ENCODE measurements around the gene DOCK10. TPM values are rescaled to one million over a fixed set of nuclear protein-coding genes. Genes with fewer than 3 reads are reported as not detected.

The DOCK10 gene
- polyA plus RNA-seq, 1 donor (not counting 4 experiments of a cell fraction or from before 2014, with no cell fraction given): 2.5 TPM

DNA sequence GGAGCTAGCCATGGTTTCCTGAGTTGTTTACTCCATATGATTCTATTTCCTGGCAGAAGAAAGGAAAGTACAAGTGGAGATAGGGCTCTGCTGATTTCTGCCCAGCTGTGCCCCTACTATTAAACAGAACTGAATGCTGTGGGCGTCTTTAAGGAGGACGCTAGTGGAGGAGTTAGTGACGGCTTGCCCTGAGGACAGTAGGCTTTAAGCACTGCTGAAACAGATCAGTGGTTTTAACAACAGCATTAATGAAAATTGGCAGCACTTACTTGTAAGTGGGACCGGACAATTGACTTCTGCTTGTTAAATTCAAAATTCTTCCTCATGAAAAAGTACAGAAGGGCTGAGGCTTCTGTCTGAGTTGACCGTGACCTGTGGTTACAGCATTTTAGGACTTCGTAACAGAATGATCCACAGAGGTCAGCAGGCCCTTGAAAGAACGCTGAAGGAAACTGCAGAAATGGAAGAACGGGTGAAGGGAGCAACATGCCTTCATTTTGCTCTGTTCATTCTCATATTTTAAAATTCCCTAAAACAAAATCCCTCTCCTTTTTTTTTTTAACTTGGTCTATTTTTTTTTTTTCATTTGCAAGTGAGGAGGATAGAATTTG, 245.5 kb downstream of the DOCK10 start:
- Histone ChIP-seq H4K20me1 (ENCODE audit: control insufficient read depth, extremely low read depth, insufficient read depth, low read length) (no peaks in the 10 kb centered on the region), H3K36me3 (ENCODE audit: control insufficient read depth in 2 of 2, extremely low read depth in 1 of 2, insufficient read depth in 2 of 2, low read length in 2 of 2) (no peaks in the 10 kb centered on the region), H3K27ac (ENCODE audit: control insufficient read depth, insufficient read depth, low read length) (no peak overlapping the region), H3K9me1 (ENCODE audit: control insufficient read depth, extremely low read depth, insufficient read depth, low read length) (no peaks in the 10 kb centered on the region), H3K9me3 (ENCODE audit: control insufficient read depth, low read depth, low read length) (no peaks in the 10 kb centered on the region), H3K9ac (ENCODE audit: control insufficient read depth, extremely low read depth, insufficient read depth, low read length) (no peak overlapping the region), H2AFZ (ENCODE audit: control insufficient read depth, low read length) (no peak overlapping the region), H3K4me3 (ENCODE audit: control insufficient read depth in 2 of 3, extremely low read depth in 1 of 3, insufficient read depth in 2 of 3, low read depth in 1 of 3, low read length in 3 of 3) (no peak overlapping the region), H3K79me2 (ENCODE audit: control insufficient read depth, insufficient read depth, low read length) (no peaks in the 10 kb centered on the region), H3K4me1 (ENCODE audit: control insufficient read depth, extremely low read depth, insufficient read depth, low read length) (no peaks in the 10 kb centered on the region), H3K27me3 (ENCODE audit: control insufficient read depth, extremely low read depth, insufficient read depth, low read length) (no peaks in the 10 kb centered on the region), H3K4me2 (ENCODE audit: control insufficient read depth, extremely low read depth, insufficient read depth, low read depth, low read length) (no peak overlapping the region)
- dilution Hi-C loops (cut with MboI; ENCODE audit: extremely low pct_ligation_motif_present, low sequenced_read_pairs): no loop called here
- TF ChIP-seq EZH2 (IDR thresholded peaks at IDR 0.05; ENCODE audit: low read length): no peak
- TF ChIP-seq, protein P1, sequence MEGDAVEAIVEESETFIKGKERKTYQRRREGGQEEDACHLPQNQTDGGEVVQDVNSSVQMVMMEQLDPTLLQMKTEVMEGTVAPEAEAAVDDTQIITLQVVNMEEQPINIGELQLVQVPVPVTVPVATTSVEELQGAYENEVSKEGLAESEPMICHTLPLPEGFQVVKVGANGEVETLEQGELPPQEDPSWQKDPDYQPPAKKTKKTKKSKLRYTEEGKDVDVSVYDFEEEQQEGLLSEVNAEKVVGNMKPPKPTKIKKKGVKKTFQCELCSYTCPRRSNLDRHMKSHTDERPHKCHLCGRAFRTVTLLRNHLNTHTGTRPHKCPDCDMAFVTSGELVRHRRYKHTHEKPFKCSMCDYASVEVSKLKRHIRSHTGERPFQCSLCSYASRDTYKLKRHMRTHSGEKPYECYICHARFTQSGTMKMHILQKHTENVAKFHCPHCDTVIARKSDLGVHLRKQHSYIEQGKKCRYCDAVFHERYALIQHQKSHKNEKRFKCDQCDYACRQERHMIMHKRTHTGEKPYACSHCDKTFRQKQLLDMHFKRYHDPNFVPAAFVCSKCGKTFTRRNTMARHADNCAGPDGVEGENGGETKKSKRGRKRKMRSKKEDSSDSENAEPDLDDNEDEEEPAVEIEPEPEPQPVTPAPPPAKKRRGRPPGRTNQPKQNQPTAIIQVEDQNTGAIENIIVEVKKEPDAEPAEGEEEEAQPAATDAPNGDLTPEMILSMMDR (optimal IDR thresholded peaks at IDR 0.05 in 1 of 3, IDR thresholded peaks at IDR 0.05 in 1 of 3, conservative IDR thresholded peaks at IDR 0.05 in 1 of 3; ENCODE audit: extremely low read depth in 1 of 3, insufficient read depth in 2 of 3, low read length in 3 of 3): no peak
- no peak for DNase-seq (ENCODE audit: low read depth, low spot score)
- FAIRE-seq: no peak

DNA sequence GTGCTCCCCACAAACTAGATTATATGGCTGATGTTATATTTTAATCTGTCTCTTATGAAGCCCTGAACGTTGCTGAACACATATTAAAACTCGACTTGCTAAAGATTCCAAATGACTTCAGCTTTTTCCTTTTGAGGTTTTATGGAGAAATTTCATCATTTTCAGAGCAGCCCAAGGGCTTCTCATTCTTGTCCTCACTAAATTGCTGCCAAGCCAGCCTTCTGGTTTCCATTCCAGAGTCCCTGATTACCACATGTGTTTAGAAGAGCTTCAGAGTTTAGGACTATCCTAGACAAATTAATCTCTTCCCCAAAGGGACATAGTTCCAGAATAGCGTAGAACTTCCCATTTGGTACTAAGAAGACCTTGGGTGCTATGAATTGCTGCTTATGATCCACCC, 248.3 kb downstream of the DOCK10 start:
- Histone ChIP-seq H3K4me3 (ENCODE audit: control insufficient read depth in 2 of 3, extremely low read depth in 1 of 3, insufficient read depth in 2 of 3, low read depth in 1 of 3, low read length in 3 of 3) (no peak overlapping the region), H2AFZ (ENCODE audit: control insufficient read depth, low read length) (no peak overlapping the region), H3K9ac (ENCODE audit: control insufficient read depth, extremely low read depth, insufficient read depth, low read length) (no peak overlapping the region), H3K27me3 (ENCODE audit: control insufficient read depth, extremely low read depth, insufficient read depth, low read length) (no peaks in the 10 kb centered on the region), H3K36me3 (ENCODE audit: control insufficient read depth in 2 of 2, extremely low read depth in 1 of 2, insufficient read depth in 2 of 2, low read length in 2 of 2) (no peaks in the 10 kb centered on the region), H3K27ac (ENCODE audit: control insufficient read depth, insufficient read depth, low read length) (no peak overlapping the region), H3K4me2 (ENCODE audit: control insufficient read depth, extremely low read depth, insufficient read depth, low read depth, low read length) (no peak overlapping the region), H3K9me1 (ENCODE audit: control insufficient read depth, extremely low read depth, insufficient read depth, low read length) (no peaks in the 10 kb centered on the region), H3K4me1 (ENCODE audit: control insufficient read depth, extremely low read depth, insufficient read depth, low read length) (no peaks in the 10 kb centered on the region), H3K79me2 (ENCODE audit: control insufficient read depth, insufficient read depth, low read length) (no peaks in the 10 kb centered on the region), H3K9me3 (ENCODE audit: control insufficient read depth, low read depth, low read length) (no peaks in the 10 kb centered on the region), H4K20me1 (ENCODE audit: control insufficient read depth, extremely low read depth, insufficient read depth, low read length) (no peaks in the 10 kb centered on the region)
- DNase-seq (ENCODE audit: low read depth, low spot score) (no peak), FAIRE-seq (no peak)
- TF ChIP-seq, protein P1 (optimal IDR thresholded peaks at IDR 0.05 in 1 of 3, IDR thresholded peaks at IDR 0.05 in 1 of 3, conservative IDR thresholded peaks at IDR 0.05 in 1 of 3; ENCODE audit: extremely low read depth in 1 of 3, insufficient read depth in 2 of 3, low read length in 3 of 3): no peak
- no peak for TF ChIP-seq EZH2 (IDR thresholded peaks at IDR 0.05; ENCODE audit: low read length)
- dilution Hi-C loops (cut with MboI; ENCODE audit: extremely low pct_ligation_motif_present, low sequenced_read_pairs): no loop called here
